GM12875 (cell line): Measurements from ENCODE around the gene FNIP2.
"Not testable (repeated sequence)": the region's sequence is repeated elsewhere in the genome, so short reads cannot be mapped to it uniquely, and the experiment has no call there.

Source experiments
- H3K4me3 ChIP-seq: one replicate; pipeline ENCODE4 v1.5.1; 2011; ENCODE audit warnings: low read depth, low read length, control low read depth
- CTCF ChIP-seq: IDR thresholded peaks from 2 replicates; pipeline ENCODE4 v1.5.1; 2011; ENCODE audit warnings: low read depth, mild to moderate bottlenecking, control low read depth, inconsistent platforms, low read length, moderate library complexity, borderline replicate concordance; ENCODE audit not compliant: insufficient read depth

Gene FNIP2

GRCh38 chr4:158948071-158948470 is 179.2 kb downstream of the FNIP2 start:
- no peak overlapping the region for H3K4me3 ChIP-seq
- no peak for TF ChIP-seq CTCF

GRCh38 chr4:158949099-158949498 is 180.3 kb downstream of the FNIP2 start:
- no peak overlapping the region for H3K4me3 ChIP-seq
- TF ChIP-seq CTCF: no peak

- H3K4me3 ChIP-seq: not testable (repeated sequence)
These were observed 183.5 kb downstream of the FNIP2 start for GRCh38 chr4:158952221-158952774.

GRCh38 chr4:158956345-158956744 is 187.5 kb downstream of the FNIP2 start:
- not testable (repeated sequence) for H3K4me3 ChIP-seq

- not testable (repeated sequence) for H3K4me3 ChIP-seq
These were observed 188.1 kb downstream of the FNIP2 start for GRCh38 chr4:158956918-158957317.
